Testis (tissue), 2 donors: ENCODE results near the gene ATAD2B.

ENCODE experiments used
- CTCF ChIP-seq, 3 experiments: fragments of 450-650 bp in 2 of 3; fragments of 200-600 bp in 1 of 3; sonication (generic) in 1 of 3; IDR thresholded peaks; one replicate each; pipeline ENCODE4 v1.5.1; 2016 to 2019; ENCODE audit warnings: antibody characterized with exemption in 3 of 3, mild to moderate bottlenecking in 2 of 3, moderate library complexity in 1 of 3
- POLR2A ChIP-seq: fragments of 450-650 bp; IDR thresholded peaks from one replicate; pipeline ENCODE4 v1.6.1; 2017; ENCODE audit warnings: antibody characterized with exemption, mild to moderate bottlenecking, moderate library complexity

GRCh38 chr2:23699580-23699925 is 227.4 kb downstream of the ATAD2B start:
- TF ChIP-seq CTCF (IDR thresholded peaks at IDR 0.05) (no peak), POLR2A (no peak)
